Gastrocnemius medialis (tissue), 4 donors: ENCODE measurements around the gene TRAPPC2L. TPM values are rescaled to one million over a fixed set of nuclear protein-coding genes. Genes with fewer than 3 reads are reported as not detected.

Source experiments
- ATAC-seq, 2 donors: fragments of 150-250 bp; one replicate each; pipeline ENCODE4 v1.9.1; 2016
- DNase-seq, 2 donors: peaks; one replicate each; pipeline ENCODE4 v3.0.0-alpha.2; 2019
- H3K27ac ChIP-seq, 4 donors: fragments of 200-600 bp; sonication (generic); 1 replicate in 1 of 4; 2 replicates in 3 of 4; pipeline ENCODE4 v1.5.1; 2016 to 2018; ENCODE audit warnings: mild to moderate bottlenecking in 2 of 4, moderate library complexity in 1 of 4
- H3K27me3 ChIP-seq, 3 donors: fragments of 200-600 bp; sonication (generic) in 2 of 3; 1 replicate in 1 of 3; 2 replicates in 2 of 3; pipeline versions ENCODE4 v1.5.1 to v1.6.0; 2016 to 2019; ENCODE audit warnings: mild to moderate bottlenecking in 1 of 3, moderate library complexity in 1 of 3
- H3K36me3 ChIP-seq, 2 donors: fragments of 200-600 bp; sonication (generic) in 1 of 2; one replicate each; pipeline ENCODE4 v1.5.1; 2017 to 2018
- H3K4me1 ChIP-seq, 2 donors: fragments of 200-600 bp; sonication (generic) in 1 of 2; one replicate each; pipeline ENCODE4 v1.5.1; 2016 to 2017; ENCODE audit warnings: mild to moderate bottlenecking in 2 of 2
- H3K4me3 ChIP-seq, 4 donors: fragments of 200-600 bp; sonication (generic) in 3 of 4; 1 replicate in 1 of 4; 2 replicates in 3 of 4; pipeline ENCODE4 v1.5.1; 2016 to 2019; ENCODE audit warnings: mild to moderate bottlenecking in 2 of 4
- H3K9me3 ChIP-seq, 3 donors: fragments of 200-600 bp; sonication (generic) in 2 of 3; 1 replicate in 1 of 3; 2 replicates in 2 of 3; pipeline ENCODE4 v1.5.1; 2016 to 2019
- POLR2A ChIP-seq, 2 donors: fragments of 450-650 bp; IDR thresholded peaks; one replicate each; pipeline ENCODE4 v1.6.1; 2017; ENCODE audit warnings: antibody characterized with exemption in 2 of 2, mild to moderate bottlenecking in 2 of 2, moderate library complexity in 2 of 2
- in situ Hi-C, 4 donors: fragments of 200-750 bp; cut with MboI; loops; one replicate each; pipeline versions ENCODE4 v1.15.0 to v1.8.0; 2017; ENCODE audit warnings: low sequenced_read_pairs in 4 of 4
- intact Hi-C: fragments of 100-400 bp; cut with DNase I; formaldehyde crosslinking; loops from one replicate; pipeline ENCODE4 v1.15.1; 2023; ENCODE audit warnings: low total_unique reads
- total RNA-seq, 4 donors: library from RNA; depleted of rRNA; stranded (reverse); fragments of >200 nt; gene quantifications; one replicate each; pipeline versions ENCODE4 v1.1.0 to v1.2.3, GENCODE V29; 2016
- TF ChIP-seq, protein P1 (sequence below), 5 experiments: fragments of 450-650 bp in 3 of 5; fragments of 200-600 bp in 2 of 5; sonication (generic) in 2 of 5; IDR thresholded peaks in 4 of 5; conservative IDR thresholded peaks in 1 of 5; 1 replicate in 4 of 5; 2 replicates in 1 of 5; pipeline ENCODE4 v1.5.1; 2016 to 2019; ENCODE audit warnings: antibody characterized with exemption in 5 of 5, mild to moderate bottlenecking in 3 of 5, moderate library complexity in 3 of 5

TRAPPC2L gene
- total RNA-seq, 4 donors from 2014 or later, result 17.8 to 27.9 (median 20.5) TPM

- in situ Hi-C loops (no loop called here), intact Hi-C loops (no loop called here)
- no peak for DNase-seq
- no peak for TF ChIP-seq POLR2A (IDR thresholded peaks at IDR 0.05)
- TF ChIP-seq, protein P1, sequence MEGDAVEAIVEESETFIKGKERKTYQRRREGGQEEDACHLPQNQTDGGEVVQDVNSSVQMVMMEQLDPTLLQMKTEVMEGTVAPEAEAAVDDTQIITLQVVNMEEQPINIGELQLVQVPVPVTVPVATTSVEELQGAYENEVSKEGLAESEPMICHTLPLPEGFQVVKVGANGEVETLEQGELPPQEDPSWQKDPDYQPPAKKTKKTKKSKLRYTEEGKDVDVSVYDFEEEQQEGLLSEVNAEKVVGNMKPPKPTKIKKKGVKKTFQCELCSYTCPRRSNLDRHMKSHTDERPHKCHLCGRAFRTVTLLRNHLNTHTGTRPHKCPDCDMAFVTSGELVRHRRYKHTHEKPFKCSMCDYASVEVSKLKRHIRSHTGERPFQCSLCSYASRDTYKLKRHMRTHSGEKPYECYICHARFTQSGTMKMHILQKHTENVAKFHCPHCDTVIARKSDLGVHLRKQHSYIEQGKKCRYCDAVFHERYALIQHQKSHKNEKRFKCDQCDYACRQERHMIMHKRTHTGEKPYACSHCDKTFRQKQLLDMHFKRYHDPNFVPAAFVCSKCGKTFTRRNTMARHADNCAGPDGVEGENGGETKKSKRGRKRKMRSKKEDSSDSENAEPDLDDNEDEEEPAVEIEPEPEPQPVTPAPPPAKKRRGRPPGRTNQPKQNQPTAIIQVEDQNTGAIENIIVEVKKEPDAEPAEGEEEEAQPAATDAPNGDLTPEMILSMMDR (IDR thresholded peaks at IDR 0.05 in 4 of 5, conservative IDR thresholded peaks at IDR 0.05 in 1 of 5), result no peak
- no peak for ATAC-seq
- Histone ChIP-seq H3K27me3 (no peaks in the 10 kb centered on the region), H3K4me1 (no peaks in the 10 kb centered on the region), H3K27ac (no peak overlapping the region), H3K4me3 (no peak overlapping the region), H3K36me3 (peaks cover 0 to 11% of the 10 kb centered on the region in 2 donors), H3K9me3 (no peaks in the 10 kb centered on the region)
Measured at GRCh38 chr16:88824256-88825077, 32.5 kb upstream of the TRAPPC2L start.

DNA sequence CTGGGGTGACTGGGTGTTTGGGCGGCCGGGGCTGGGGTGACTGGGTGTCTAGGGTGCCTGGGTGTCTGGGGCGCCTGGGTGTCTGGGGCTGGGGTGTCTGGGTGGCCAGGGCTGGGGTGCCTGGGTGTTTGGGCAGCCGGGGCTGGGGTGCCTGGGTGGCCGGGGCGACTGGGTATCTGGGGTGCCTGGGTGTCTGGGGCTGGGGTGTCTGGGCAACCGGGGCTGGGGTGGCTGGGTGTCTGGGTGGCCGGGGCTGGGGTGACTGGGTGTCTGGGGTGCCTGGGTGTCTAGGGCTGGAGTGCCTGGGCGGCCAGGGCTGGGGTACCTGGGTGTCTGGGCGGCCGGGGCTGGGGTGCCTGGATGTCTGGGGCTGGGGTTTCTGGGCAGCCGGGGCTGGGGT, 31.8 kb upstream of the TRAPPC2L start:
- TF ChIP-seq, protein P1 (IDR thresholded peaks at IDR 0.05 in 4 of 5, conservative IDR thresholded peaks at IDR 0.05 in 1 of 5), result no peak
- no peak for TF ChIP-seq POLR2A (IDR thresholded peaks at IDR 0.05)
- Histone ChIP-seq H3K4me3 (no peak overlapping the region), H3K36me3 (peaks cover 0 to 11% of the 10 kb centered on the region in 2 donors), H3K27me3 (no peaks in the 10 kb centered on the region), H3K4me1 (no peaks in the 10 kb centered on the region), H3K9me3 (no peaks in the 10 kb centered on the region), H3K27ac (no peak overlapping the region)
- DNase-seq, result no peak
- intact Hi-C loops (no loop called here), in situ Hi-C loops (no loop called here)
- ATAC-seq, result no peak

GRCh38 chr16:88826070-88826840, 30.7 kb upstream of the TRAPPC2L start:
- Histone ChIP-seq H3K27ac (no peak overlapping the region), H3K36me3 (peaks cover 0 to 11% of the 10 kb centered on the region in 2 donors), H3K4me1 (no peaks in the 10 kb centered on the region), H3K4me3 (no peak overlapping the region), H3K9me3 (no peaks in the 10 kb centered on the region), H3K27me3 (no peaks in the 10 kb centered on the region)
- in situ Hi-C loops, result no loop called here
- TF ChIP-seq POLR2A (IDR thresholded peaks at IDR 0.05), result no peak
- TF ChIP-seq, protein P1 (IDR thresholded peaks at IDR 0.05 in 4 of 5, conservative IDR thresholded peaks at IDR 0.05 in 1 of 5), result no peak
- ATAC-seq, result no peak
- DNase-seq, result no peak
- intact Hi-C loops, result no loop called here

DNA sequence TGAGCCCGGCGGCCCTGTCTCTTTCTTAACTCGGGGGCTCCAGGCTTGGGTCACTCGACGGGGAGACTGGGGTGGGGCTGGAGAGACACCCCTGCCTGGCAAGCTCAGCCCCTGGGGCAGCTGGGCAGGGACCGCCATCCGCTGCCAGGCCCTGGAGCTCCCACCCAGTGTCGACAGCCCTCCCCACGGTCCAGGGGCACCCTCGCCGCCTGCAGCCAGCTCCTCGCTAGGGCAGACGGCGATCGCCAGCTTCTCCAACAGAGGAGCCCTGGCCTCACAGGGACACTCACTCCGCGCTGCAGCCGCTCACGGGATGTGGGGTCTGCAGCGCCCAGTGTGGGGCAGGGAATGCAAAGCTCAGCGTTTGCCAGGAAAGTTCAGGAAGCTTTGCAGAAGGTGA, 29.2 kb upstream of the TRAPPC2L start:
- Histone ChIP-seq H3K36me3 (peaks cover 0 to 5% of the 10 kb centered on the region in 2 donors), H3K27ac (no peak overlapping the region), H3K4me1 (no peaks in the 10 kb centered on the region), H3K4me3 (no peak overlapping the region), H3K9me3 (no peaks in the 10 kb centered on the region), H3K27me3 (no peaks in the 10 kb centered on the region)
- intact Hi-C loops (no loop called here), in situ Hi-C loops (no loop called here)
- no peak for DNase-seq
- no peak for ATAC-seq
- TF ChIP-seq, protein P1 (IDR thresholded peaks at IDR 0.05 in 4 of 5, conservative IDR thresholded peaks at IDR 0.05 in 1 of 5), result no peak
- TF ChIP-seq POLR2A (IDR thresholded peaks at IDR 0.05), result no peak
